NCI-H446 (cell line): Measurements from ENCODE around the gene DICER1.

Experiments used
- DNase-seq, 2 experiments: peaks; one replicate each; lab custom pipeline; 2025; lab: John Stamatoyannopoulos, UW

The DICER1 gene

DNA sequence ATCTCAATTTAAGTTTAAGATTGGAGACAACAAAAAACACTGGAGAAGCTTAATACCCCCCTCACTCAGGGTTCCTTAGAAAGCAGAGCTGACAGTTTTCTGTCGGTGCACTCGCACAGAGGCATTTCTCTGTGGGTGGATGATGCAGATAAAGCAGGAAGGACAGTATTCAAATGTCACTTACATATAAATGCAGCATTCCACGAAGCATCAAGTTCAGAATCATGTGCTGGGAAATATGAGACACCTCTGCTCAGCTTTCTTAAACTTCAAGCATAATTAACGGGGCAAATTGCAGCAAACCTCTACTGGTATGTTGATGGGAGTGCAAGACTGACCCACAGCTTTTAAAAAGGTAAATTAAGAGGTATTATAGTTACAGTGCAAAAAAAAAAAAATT, 68.7 kb downstream of the DICER1 start:
- DNase-seq: no peak

DNA sequence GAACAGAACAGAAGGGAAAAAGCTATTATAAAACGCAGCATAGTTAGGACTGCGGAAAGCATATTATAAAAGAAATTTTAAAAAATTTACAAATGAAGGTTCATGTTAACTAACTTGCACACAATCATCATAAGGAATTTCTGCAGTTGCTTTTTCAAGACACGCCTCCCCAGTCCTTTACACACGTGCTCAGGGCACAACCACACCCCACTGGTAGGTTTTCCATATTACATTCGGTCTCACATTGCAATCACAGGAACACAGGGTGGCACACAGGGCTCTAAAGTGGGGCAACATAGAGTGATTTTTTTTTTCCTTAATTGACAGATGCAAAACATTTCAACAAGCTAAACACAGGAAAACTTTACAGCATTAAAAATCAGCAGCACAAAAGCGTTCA, 69.7 kb downstream of the DICER1 start:
- DNase-seq: no peak

DNA sequence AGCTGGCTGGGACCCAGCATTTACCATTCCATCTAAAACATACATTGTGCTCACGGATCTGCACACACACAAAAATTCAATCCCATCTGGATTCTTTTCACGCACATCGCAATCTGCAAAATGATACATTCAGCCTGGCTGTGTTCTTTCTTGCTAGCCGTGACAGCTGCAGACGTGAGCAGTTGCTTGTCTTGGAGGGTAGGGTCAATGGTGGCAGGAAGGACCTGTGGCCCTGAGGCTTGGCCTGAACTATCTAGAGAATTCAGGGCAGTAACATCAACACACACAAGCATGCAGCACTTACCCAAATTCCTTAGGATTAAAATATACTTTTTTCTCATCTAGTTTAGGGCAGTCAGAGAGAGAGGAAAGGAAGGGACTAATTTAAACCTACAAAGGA, 72.0 kb downstream of the DICER1 start:
- DNase-seq: no peak

DNA sequence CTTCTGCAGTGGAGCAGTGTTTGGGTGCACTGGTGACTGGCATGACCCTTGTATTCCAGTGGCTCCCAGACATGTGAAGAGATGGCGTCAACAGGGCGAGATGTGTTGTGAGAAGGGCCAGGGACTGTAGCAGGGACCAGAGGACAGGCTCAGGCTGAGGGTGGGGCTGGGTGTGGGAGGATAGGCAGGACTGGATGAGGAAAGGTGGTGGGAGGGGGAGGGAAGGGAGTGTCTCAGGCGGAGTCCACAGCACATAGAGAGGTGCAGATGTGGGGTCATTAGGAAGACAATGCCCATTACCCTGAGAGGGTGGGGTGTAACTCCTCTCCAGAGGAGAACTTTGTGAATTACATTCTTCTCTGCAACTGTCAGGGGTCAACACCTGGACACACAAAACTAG, 78.5 kb downstream of the DICER1 start:
- no peak for DNase-seq

DNA sequence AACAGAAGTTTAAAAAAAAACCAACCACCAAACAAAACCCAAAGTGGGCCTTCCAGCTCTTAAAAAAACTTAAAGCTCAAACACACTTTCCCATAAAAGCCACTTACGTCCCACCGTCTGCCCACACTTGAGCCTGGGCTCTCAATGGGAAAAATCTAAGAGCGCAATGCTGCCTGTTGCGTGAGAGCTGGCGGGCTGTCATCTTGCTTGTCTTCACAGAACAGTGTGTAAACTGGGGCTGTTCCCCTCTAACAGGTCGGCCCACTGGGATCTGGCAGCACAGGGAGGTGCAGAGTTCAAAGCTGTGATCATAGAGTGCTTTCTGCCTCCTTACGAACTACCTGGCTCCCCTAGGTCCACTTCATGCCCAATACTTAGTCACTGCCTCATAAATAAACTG, 80.0 kb downstream of the DICER1 start:
- no peak for DNase-seq

DNA sequence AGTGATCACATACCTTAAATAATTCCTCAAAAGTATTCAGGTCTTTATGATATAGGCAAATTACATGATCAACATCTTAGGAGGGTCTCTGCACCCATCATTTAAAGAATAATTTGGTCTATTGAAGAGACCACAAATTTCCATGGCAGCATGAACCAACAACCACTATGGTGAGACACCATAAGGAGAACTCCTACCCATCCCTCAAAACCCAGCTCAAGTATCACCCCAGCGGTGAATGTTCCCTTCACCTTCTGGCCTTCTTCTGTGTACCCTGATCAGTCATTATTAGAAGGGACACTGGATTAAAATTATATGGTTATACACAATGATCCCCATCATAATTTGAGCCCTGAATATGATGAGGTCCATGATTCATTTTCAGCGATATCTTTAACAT, 81.5 kb downstream of the DICER1 start:
- DNase-seq: no peak

DNA sequence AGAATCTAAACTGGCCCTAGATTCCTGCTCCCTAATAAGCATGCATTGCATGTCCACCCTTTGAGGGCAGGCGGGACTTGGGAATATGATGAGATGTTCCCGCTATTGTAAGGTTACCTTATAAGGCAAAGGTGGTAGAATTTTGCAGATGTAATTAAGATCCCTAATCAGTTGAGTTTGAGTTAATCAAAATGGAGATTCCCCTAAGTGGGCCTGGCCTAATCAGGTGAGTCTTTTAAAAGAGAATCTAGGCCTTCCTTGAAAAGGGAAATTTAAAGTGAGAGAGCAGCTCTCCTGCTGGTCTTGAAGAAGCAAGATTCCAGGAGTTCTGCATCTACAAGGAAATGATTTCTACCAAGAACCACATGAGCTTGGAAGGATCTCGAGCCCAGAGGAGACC, 83.4 kb downstream of the DICER1 start:
- DNase-seq: no peak

DNA sequence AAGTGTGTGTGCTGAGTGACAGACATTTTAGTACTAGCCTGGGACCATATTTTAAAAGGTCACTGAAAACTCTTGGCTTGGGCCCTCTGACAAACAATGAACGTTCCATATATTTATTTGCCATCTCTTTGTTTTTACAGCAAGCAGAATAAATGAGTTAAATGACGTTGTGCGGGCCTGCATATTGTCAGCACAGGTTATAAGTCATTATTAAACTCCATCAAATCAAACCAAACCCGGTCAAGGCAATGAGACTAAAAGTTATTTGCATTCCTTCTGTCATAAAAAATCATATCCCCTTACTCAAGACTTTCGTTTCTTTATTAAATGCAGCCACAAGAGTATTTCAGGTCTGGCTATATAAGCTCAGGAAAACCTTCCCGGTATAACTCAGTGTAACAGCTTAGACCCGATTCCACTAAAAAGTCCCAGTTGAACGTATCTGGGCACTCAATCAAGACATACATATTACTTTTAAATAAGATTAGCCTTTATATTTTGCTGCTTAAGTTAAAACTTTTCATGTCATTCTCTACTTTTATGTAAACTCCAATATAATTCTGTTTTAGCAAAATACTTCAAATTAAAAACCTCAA, 84.9 kb downstream of the DICER1 start:
- DNase-seq: no peak

DNA sequence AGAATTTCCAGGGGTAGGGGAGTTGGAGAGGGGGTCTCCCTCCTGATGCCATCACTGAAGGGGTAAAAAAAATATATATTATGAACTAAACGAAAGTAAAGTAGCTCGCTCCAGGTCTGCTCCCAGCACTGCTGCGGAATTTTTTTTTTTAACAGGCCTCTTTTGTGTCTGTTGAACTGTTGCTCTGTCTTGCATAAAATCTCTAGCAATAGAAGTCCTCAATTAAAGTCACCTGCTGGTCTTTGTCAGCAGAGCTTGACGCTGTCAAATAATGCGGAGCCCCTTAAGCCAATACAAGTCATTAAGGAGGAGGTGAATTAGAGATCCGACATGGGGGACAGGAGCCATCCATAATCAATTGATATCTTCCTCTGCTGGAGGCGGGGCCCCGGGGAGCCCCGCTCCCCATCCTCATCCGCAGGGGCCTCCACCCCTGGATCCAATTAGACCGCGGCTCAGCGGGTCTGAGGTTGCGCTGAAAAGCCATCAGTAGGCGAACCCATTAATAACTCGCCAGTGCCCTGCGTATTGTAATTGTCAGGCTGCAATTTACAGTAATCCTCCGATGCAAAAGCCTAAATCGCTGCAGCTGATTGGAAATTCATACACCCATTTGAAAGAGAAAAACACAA, 85.6 kb downstream of the DICER1 start:
- no peak for DNase-seq

DNA sequence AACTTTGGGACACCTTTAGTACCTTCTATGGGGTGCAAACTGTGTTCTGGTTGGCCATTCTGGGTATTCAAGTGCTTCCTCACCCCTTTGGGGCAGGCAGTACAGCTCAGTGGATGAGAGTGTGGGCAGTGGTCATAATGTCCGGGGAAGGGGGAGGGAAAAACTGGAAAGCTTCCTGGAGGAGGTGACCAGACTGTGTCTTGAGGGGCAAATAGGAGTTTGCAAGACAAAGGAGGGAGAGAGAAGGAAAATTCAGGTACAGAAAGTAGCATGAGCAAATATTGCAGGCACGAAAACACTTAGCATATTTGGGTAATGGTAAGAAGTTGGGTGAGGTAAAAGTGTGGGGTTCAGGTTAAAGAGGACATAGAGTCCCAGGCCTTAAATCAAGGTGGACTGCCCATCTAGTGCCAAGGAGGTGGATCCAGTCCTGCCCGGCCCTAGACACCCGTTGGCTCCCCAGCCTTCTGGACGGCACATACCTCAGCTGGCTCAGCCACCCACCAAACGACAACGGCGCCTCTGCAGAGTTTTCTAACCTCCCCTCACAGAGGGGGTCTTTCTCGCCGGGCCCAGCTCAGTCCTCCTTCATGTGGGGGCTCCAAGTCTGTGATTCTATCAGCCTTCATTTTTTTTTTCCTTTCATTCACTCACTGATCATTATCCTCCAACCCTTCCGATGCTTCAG, 86.4 kb downstream of the DICER1 start:
- no peak for DNase-seq

DNA sequence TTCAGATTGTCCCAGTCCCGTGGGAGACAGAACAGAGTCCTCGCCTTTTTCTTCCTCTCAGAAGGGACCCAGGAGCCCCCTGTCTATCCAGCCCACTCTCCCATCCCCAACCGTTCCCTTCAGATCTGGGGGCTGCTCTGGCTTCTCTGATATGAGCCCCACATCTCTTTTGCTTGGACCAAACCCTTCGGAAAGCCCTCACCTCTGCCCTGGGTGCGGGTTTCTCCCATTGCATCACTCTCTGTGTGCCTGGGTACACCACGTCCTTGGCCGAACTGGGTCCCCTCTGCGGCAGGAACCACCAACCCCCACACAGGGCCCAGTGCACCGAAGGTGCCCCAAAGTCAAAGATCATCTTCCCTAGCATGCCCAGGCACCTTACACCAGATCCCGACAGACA, 87.8 kb downstream of the DICER1 start:
- no peak for DNase-seq

DNA sequence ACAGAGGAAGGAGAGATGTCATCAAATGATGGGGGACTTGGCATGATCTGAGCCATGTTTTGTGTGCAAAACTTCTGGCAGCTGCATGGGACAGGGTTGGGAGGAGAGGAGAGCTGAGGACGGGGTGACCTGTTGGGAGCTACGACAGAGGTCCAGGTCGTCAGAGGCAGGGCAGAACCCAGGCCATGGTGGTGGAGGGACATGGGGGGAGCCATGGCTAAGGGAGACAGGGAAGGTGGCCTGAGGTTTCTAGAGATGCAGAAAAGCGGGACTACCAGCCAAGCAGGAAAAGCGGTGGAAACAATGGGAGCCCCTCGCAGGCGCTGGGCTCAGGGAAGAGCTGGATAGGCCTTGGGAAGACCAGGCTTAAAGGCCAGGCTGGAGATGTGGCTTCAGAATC, 88.3 kb downstream of the DICER1 start:
- no peak for DNase-seq

DNA sequence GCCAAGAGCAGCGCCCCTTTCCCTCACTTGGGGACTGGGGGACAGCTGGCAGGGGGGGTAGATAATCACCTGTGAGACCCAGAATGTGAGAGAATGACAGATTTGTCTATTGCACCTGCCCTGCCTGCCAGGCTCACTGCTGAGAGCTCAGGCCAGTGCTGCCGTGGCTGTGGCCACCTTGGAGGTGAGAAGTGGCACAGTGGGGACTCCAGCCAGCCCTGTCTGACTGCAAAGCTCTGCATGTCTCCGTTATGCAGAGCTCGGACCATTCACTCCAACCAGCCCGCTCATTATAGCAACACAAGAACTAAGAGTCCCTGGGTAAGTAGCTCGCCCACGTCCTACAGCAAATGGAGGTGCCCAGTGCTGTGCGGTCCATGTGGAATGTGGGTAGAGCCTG, 88.8 kb downstream of the DICER1 start:
- DNase-seq: no peak

DNA sequence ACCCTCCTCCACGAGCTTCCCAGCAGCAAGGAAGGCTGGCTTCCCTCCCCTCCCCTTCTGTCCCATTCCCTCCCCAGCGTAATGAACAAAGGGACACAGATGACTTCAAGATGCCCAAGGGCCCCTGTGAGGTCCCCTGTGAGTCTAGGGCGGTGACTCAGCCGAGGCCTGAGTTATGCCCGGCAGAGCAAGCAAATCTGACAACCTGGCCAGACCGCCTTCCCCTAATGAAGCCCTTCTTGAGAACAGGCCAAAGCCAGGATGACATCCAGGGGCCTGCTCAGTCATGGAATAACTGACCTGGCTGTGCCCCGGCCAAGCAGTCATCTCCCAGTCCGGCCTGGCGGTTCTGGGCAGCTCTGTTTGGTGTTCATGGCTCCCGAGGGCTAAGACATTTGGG, 89.2 kb downstream of the DICER1 start:
- no peak for DNase-seq

DNA sequence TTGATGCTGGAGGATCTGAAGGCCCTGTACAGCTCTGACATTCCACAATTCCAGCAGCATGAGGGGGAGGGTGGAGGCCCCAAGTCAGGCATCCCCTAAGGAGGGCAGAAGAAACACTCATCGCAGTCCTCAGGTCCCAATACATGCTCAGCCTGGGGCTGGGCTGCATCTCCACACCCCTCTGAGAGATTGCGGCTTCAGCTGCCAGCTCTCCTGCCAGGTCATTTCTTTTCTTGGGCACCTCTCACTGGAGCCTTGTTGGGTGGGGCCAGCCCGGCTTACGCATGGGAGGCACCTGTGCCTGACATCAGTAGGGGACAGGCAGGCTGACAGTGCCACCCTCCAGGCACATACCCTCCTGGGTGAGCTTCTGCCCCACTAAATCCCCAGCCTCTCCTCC, 89.8 kb downstream of the DICER1 start:
- no peak for DNase-seq

DNA sequence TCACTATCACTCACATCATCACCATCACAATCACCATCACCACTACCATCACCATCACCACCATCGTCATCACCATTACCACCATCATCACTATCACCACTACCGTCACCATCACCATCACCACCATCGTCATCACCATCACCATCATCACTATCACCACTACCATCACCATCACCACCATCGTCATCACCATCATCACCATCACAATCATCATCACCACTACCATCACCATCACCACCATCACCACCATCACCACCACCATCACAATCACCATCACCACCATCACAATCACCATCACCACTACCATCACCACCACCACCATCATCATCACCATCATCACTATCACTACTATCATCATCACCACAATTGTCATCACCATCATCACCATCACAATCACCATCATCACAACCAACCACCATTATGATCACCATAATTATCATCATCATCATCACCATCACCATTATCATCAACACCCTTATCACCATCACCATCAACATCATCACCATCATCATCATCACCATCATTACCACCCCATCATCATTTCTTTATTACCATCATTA, 90.8 kb downstream of the DICER1 start:
- no peak for DNase-seq

DNA sequence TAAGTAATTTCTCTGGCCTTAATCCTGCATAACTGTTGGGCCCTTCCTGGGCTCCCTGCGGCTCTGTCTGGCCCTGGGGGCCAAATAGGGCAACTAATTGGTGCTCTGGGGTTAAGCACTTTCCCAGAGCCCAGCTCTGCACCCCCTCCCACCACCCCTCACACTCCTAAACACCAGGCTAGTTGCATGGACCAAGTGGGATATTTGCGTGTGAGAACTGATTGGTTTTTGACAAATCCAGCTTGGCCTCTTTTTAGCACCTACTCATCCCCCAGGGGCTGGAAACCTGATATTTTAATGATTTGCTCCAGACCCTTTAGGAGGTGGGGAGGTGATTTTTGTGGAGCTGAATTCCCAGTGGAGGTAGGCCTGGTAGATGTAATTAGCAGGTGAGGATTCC, 91.9 kb downstream of the DICER1 start:
- no peak for DNase-seq

DNA sequence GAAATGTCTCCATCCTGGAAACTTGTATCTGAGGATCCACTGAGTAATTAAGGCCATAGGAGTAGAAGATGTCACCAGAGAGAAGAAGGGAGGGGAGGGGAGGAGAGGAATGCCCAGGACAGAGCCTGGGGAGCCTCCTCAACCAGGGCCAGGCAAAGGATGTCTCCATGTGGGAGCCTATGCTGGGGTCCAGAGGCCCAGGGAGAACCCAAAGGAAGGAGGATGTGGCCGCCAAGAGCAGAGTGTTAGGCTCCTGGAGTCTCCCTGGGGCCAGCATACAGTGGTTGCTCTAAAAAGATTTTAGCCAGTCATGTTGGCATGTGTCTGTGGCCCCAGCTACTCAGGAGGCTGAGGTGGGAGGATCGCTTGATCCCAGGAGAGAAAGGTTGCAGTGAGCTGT, 92.6 kb downstream of the DICER1 start:
- DNase-seq: no peak

DNA sequence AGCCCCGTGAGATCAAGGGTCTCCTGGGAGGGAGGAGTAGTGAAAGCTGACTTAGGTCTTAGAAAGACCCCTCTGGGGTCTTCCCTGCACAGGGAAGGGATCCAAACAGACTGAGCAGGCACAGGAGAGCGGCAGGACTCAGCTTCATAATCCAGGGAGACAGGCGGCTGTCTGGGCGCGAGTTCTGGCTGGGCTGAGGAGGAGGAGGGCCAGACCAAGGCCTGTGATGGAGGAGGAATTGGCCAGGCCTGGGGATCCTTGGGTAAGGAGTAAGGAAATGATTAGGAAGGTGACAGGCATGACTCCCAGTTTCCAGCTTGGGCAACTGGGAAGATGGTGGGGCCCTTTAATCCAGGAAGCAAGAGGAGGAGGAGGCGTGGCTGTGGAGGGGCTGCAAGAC, 93.1 kb downstream of the DICER1 start:
- no peak for DNase-seq

DNA sequence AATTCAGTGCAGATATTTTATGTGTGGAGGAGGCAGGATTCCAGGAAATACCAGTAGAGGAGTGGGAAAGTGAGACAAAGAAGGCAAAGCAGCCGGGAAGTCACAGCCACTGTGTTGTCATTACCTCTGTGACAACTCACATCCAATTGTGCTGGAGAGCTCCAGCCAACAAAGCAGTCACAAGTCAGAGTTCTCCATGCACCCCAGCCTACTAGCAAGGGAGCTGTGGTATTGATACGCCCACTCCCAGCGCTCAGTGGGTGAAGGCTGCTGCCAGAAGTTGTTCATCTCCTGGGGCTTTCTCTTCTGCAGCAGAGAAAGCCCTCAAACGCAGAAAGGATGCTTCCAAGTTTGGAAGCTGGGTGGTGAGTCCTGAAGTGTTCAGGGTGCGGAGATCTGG, 93.9 kb downstream of the DICER1 start:
- DNase-seq: no peak

DNA sequence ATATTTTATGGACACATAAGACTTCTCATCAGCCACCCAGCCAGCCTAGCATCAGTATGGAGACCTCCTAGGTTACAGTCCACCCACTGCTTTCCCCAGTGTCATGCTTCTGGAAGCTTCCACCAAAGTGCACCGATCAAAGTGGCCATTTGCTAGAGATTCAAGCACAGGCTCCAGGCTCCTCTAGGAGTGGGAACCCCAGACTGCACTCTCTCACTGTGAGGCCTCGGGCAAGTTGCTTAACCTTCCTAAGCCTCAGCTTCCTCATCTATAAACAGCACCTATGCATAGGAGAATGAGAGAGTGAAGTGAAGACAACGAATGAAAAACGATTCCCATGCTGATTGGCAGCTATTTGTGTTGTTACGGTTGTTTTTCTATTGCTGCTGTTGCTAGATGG, 94.4 kb downstream of the DICER1 start:
- no peak for DNase-seq

DNA sequence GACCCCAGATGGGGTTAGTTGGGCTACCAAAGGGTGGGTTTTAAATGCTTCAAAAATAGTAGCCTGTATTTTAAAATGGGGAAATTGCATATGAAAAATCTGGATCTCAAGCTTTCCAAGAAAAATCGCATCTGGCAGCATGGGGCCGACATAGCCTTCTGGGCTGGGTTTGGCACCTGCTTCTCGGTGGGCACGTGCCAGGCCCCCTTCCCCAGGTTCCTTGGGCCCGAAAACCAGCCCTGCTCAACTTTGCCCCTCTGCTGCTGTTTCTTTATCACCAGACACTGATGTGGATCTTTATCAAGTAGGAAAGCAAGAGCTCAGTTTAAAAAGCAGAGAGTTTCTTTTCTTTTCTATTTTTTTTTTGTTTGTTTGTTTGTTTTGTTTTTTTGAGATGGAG, 95.1 kb downstream of the DICER1 start:
- no peak for DNase-seq

DNA sequence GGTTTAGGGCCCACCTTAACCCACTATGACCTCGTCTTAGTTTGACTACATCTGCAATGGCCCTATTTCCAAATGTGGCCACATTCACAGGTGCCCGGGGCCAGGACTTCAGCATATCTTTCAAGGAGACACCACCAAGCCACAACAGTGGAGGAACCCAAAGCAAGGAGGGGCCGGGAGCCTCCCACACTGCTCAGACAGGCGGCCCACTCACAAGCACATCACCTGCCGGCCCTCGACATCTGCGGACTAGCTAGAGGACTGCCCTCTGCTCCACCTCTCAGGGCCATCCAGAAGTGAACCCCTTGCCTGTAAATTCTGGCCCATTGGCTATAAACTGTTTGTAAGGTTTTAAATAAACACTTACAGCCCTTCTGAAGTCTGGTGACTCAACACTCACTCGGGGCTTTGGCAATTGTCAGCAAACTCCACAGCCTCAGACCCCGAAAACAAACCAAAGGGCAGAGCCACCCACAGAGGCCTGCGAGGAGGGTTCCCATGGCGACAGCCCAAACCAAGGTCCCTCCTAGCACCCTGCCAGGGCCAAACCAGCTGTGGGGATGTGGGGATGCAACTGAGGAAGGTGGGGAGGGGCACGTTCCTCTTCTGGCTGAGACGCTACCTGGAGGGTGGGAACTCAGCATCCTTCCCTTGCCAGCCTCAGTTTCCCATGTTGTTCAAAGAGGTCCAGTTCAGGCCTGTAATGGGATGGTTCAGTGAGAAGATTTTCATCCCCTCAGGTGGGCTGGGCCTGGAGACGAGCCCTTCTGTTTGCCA, 95.8 kb downstream of the DICER1 start:
- no peak for DNase-seq
